HCT116 (cell line): ENCODE results near the gene EVI5L.

Experiments
- FOSL1 ChIP-seq: IDR thresholded peaks from 2 replicates; pipeline ENCODE4 v1.6.1; 2012; ENCODE audit warnings: low read depth
- TF ChIP-seq, protein P1 (sequence below), 3 experiments: fragments of 200-600 bp in 1 of 3; sonication (generic) in 1 of 3; IDR thresholded peaks in 2 of 3; conservative IDR thresholded peaks in 1 of 3; 2 replicates each; pipeline ENCODE4 v1.5.1; 2012 to 2017; ENCODE audit warnings: low read depth in 2 of 3, low read length in 2 of 3, antibody characterized with exemption in 1 of 3, borderline replicate concordance in 1 of 3, control low read depth in 1 of 3, mild to moderate bottlenecking in 1 of 3, mixed read lengths in 1 of 3, mixed run types in 1 of 3, moderate library complexity in 1 of 3; ENCODE audit not compliant: insufficient read depth in 1 of 3

DNA sequence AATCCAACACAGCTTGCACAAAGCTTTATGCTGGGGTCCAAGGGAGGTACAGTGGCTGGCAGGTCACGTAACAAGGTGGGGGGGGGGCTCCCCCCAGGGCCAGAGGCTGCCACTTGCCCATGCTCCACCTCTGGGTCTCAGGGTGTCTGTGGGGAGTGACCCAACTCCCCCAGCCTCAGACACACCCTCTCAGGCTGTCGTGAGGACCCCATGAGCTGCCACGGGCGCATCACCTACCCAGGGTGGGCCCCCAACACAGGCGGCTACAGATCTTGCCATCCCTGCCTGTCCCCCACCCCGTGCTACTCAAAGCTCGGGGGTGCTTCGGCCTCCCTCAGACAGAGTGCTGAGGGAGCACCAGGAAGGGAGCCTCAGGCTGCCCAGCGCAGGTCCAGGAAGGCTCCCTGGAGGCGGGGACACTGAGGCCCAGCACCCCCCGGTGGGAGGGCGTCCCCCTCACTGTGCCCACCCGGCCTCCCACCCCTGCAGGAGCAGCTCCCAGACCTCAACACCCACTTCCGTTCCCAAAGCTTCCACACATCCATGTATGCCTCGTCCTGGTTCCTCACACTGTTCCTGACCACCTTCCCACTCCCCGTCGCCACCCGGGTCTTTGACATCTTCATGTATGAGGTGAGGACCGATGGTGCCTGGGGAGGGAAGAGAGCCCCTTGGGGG, 21.1 kb downstream of the EVI5L start:
- TF ChIP-seq, protein P1, sequence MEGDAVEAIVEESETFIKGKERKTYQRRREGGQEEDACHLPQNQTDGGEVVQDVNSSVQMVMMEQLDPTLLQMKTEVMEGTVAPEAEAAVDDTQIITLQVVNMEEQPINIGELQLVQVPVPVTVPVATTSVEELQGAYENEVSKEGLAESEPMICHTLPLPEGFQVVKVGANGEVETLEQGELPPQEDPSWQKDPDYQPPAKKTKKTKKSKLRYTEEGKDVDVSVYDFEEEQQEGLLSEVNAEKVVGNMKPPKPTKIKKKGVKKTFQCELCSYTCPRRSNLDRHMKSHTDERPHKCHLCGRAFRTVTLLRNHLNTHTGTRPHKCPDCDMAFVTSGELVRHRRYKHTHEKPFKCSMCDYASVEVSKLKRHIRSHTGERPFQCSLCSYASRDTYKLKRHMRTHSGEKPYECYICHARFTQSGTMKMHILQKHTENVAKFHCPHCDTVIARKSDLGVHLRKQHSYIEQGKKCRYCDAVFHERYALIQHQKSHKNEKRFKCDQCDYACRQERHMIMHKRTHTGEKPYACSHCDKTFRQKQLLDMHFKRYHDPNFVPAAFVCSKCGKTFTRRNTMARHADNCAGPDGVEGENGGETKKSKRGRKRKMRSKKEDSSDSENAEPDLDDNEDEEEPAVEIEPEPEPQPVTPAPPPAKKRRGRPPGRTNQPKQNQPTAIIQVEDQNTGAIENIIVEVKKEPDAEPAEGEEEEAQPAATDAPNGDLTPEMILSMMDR (IDR thresholded peaks at IDR 0.05 in 2 of 3, conservative IDR thresholded peaks at IDR 0.05 in 1 of 3; ENCODE audit: borderline replicate concordance in 1 of 3, insufficient read depth in 1 of 3, low read depth in 2 of 3, low read length in 2 of 3): no peak
- TF ChIP-seq FOSL1: no peak
